ENCODE results near the gene BTG4. TPM values are rescaled to one million over a fixed set of nuclear protein-coding genes. Genes with fewer than 3 reads are reported as not detected.
A peak's percentile ranks its signal among the peaks of the same experiment; 100 is the strongest.

Gene BTG4
- total RNA-seq, 1 donor from 2014 or later, result 0.38 TPM

GRCh38 chr11:111462329-111462728 lies 49.9 kb downstream of the BTG4 start:
- TF ChIP-seq CTCF (IDR thresholded peaks at IDR 0.05), result no peak
- Histone ChIP-seq H3K4me3 (no peak overlapping the region), H3K27ac (no peak overlapping the region), H3K4me1 (no peaks in the 10 kb centered on the region), H3K27me3 (ENCODE audit: low read depth) (peaks cover 10% of the 10 kb centered on the region), H3K9me3 (no peaks in the 10 kb centered on the region), H3K36me3 (no peaks in the 10 kb centered on the region)
- intact Hi-C loops (cut with DNase I), result no loop called here
- DNase-seq (no peak), ATAC-seq (peak in 1 of 2 donors; percentile 28)

- intact Hi-C loops (cut with DNase I), result no loop called here
- H3K9me3 ChIP-seq, result no peaks in the 10 kb centered on the region
- H3K4me1 ChIP-seq, result no peaks in the 10 kb centered on the region
- H3K4me3 ChIP-seq, result no peak overlapping the region
- peaks cover 10% of the 10 kb centered on the region for H3K27me3 ChIP-seq (ENCODE audit: low read depth)
- no peak overlapping the region for H3K27ac ChIP-seq
- TF ChIP-seq CTCF (IDR thresholded peaks at IDR 0.05), result no peak
- DNase-seq, result no peak
- no peaks in the 10 kb centered on the region for H3K36me3 ChIP-seq
- no peak for ATAC-seq
These were observed 50.5 kb downstream of the BTG4 start for GRCh38 chr11:111461460-111462235.

- DNase-seq, result no peak
- ATAC-seq, result no peak
- intact Hi-C loops (cut with DNase I), result no loop called here
These were observed 51.3 kb downstream of the BTG4 start for GRCh38 chr11:111460856-111461255.

GRCh38 chr11:111460340-111460739 lies 51.8 kb downstream of the BTG4 start:
- no peak for TF ChIP-seq CTCF (IDR thresholded peaks at IDR 0.05)
- DNase-seq, result no peak
- intact Hi-C loops (cut with DNase I), result no loop called here
- H3K4me3 ChIP-seq, result no peak overlapping the region
- H3K27me3 ChIP-seq (ENCODE audit: low read depth), result peaks cover 10% of the 10 kb centered on the region
- H3K27ac ChIP-seq, result no peak overlapping the region
- H3K9me3 ChIP-seq, result no peaks in the 10 kb centered on the region
- no peaks in the 10 kb centered on the region for H3K4me1 ChIP-seq
- no peaks in the 10 kb centered on the region for H3K36me3 ChIP-seq
- ATAC-seq, result no peak

More at GRCh38 chr11:111460856-111461255, 51.3 kb downstream of the BTG4 start:
- Histone ChIP-seq H3K27ac (no peak overlapping the region), H3K4me3 (no peak overlapping the region), H3K4me1 (no peaks in the 10 kb centered on the region), H3K27me3 (ENCODE audit: low read depth) (peaks cover 10% of the 10 kb centered on the region), H3K36me3 (no peaks in the 10 kb centered on the region), H3K9me3 (no peaks in the 10 kb centered on the region)
- TF ChIP-seq CTCF (IDR thresholded peaks at IDR 0.05), result no peak

- ATAC-seq, result no peak
- TF ChIP-seq CTCF (IDR thresholded peaks at IDR 0.05), result no peak
- Histone ChIP-seq H3K27me3 (ENCODE audit: low read depth) (peaks cover 10% of the 10 kb centered on the region), H3K27ac (no peak overlapping the region), H3K4me1 (no peaks in the 10 kb centered on the region), H3K36me3 (no peaks in the 10 kb centered on the region), H3K9me3 (no peaks in the 10 kb centered on the region), H3K4me3 (no peak overlapping the region)
- intact Hi-C loops (cut with DNase I), result no loop called here
- DNase-seq, result no peak
These were observed 52.5 kb downstream of the BTG4 start for GRCh38 chr11:111459506-111460270.

All from lower lobe of right lung (tissue), 2 donors.